Effector CD8-positive, alpha-beta T cell (primary cell): ENCODE results near the gene MYBPC1.

Source experiments
- DNase-seq: peaks from one replicate; lab custom pipeline; 2025; lab: John Stamatoyannopoulos, UW

Gene MYBPC1

DNA sequence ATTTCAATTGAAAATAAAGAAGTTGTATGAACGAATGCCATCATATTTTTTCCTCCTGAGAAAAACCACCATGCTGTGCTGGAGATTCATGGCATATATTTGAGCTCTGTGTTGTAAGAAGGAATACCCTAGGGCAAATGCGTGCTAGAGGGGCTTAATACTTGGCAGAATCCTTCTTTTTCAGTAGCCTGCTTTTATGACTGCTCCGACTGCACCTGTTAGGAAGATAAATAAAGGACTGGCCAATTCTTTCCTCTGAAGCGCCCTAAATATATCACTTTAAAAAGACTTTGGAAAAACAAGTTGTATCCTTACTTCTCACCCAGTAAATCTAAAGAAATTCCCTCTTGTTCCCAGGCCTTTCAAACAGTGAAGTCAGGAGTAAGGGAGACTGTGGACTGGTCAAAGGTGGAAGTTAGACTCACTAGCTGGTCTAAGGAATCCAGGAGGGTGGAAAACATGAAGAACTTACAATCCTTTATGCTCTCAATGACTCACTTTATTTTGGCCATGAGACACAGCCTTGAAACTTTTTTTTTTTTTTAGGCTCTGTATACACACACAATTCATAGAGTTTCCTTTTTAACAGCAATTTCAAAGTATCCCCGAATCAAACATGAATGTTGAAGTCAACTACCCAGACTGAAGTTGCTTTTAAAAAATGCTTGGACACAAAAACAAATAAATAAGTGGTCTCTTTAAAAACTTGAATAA lies 5.2 kb downstream of the MYBPC1 start:
- DNase-seq, result no peak

GRCh38 chr12:101604132-101604531 lies 9.4 kb downstream of the MYBPC1 start:
- no peak for DNase-seq

DNA sequence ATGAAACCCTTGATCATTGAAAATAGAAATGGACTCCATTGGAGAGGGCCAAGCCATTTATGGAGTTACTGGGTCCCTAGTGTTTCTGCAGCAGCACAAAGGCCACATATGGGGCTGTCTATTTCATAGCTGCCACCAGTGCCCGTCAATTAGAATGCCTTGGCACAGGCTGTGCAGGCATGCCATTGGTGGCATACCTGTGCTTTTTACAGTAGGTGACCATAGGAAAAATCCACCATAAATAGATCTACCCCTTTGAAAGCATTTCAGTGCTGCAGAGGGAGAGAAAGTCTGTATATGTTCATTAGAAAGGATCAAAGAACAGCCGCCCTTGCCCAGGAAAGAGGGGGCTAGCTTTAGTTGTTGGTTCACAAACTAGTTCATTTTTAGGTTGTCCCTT lies 13.1 kb downstream of the MYBPC1 start:
- DNase-seq, result no peak

DNA sequence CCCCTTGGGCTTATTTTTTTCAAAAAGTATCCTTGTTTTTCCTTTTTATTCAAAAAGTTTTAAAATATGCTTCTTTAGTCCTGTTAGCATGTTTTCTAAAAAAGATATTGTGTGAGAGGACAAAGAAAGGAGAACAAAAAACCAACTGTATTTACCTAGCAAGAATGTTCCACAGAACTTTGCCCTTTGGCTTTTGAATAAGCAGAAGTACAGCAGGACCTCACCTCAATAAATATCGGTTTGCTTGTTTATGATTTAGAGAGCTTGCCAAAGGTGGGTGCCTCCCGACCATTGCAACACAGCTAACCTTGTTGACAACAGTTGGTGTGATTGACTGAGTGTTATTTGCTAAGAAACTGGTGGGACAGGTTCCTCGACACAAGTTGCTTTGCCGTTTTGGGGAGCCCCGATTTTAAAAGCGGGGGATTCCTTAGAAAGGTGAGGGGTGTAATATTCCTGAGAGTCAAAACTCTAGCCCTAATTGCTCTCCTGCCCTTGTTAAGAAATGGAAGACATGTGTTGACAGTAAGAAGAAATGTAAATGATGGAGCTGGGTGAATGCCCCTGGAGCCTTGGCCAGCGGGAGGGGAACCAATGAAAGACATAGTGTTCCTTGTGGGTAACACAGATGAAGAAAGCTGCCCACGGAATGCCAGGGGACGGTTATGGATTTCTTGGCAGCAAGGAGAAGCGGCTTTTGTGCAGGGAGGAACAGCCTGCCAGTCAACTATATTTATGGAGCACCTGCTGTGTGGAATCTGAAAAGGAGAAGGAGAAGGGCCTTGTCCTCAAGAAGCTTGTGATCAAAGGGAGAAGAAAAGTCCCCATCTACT lies 13.7 kb downstream of the MYBPC1 start:
- no peak for DNase-seq

GRCh38 chr12:101609198-101609597 lies 14.4 kb downstream of the MYBPC1 start:
- no peak for DNase-seq

- no peak for DNase-seq
Observed at GRCh38 chr12:101612160-101612916, 17.6 kb downstream of the MYBPC1 start.

DNA sequence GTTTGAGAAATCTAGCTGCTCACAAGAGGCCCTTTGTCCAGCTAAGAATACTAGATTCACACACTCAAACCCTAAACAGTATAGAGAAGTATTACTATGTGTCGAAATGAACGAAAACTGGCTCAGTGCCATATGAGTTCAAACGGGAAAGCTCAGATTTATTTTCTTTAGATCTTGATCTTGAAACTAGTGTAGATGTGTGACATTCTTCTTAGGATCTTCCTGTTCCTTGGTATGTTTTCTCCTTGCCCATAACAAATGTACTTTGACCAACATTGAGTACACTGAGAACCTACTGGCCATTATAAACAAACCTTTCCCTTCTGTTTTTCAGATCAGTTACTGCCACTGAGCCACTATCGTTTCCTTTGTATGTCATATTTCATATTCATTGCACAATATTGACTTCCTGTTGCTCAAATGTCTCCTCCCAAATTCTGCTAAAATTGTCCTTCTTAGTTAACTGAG lies 21.3 kb downstream of the MYBPC1 start:
- DNase-seq, result no peak

- DNase-seq, result no peak
Observed at GRCh38 chr12:101619026-101619786, 24.4 kb downstream of the MYBPC1 start.

DNA sequence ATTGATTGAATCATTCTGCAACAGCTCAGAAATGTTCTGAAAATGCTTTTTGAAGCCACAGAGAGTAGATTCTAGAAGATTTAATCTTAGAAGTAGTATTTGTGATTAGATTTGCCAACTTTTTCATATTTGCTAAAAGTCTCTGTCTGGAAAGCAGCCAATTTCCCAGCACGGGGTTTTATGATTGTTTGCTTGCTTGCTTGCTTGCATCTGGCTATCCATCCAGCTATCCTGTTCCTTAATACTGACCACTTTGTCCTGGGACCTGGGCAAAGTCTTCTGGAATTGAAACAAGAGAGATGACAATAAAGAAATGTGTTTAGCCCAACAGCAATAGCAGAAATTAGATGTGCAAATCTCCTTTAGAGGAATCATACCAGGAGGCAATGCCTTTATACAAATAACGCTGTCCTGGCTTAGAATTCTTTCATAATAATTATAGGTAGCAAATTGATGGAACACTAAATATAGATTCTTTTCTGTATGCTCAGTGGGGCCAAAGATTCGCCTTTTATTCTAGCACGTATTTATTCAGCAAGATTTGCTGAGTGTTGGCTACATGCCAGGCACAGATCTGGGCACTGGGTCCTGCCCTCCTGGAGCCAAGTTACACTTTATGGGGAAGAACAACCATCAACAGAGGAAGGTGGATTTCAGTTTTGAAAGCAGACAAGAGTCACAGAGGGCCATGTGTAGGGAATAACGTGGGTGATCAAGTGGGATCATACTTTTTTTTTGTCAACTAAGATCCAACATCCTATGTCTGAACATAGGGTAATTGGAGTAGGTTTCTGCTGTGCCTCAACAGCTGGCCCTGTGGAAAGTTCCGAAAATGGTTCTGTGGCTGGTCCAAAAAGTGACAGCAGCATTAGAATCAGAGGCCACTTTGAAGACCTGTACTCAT lies 25.3 kb downstream of the MYBPC1 start:
- no peak for DNase-seq

DNA sequence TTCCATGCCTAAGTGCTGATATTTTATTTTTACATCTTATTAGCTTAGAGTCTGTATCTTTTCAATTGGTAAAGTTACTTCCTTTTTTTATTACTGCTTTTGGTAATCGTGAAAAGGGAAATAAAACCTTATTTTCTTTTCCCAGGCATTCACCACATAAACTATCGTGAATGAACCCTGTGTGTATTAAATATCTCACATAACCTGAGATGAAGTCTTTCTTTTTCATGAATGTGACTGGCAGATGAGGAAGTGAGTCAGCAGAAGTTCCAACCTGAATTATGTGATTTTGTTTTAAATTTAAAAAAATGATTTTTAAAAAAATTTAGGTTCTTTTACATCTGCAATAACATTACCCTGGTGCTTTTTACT lies 26.0 kb downstream of the MYBPC1 start:
- no peak for DNase-seq

DNA sequence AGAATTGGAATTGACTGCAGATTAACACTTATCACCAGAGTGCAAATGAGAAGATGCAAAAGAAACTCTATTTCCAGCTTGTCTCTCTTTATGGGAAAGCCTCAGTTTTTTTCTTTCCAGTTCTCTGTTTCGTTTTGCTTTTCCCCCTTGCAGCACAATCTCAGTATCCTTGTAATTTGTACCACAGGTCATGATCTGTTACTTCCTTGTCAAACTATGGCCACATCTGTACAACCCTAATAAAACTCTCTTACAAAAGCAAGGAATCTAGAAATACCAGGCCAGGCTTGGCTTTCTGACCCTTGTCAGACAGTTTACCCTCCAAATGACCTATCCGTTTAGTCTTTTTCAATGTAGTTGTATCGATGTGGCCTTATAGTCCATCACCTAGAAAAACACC lies 33.9 kb downstream of the MYBPC1 start:
- DNase-seq, result no peak

GRCh38 chr12:101634724-101635123 lies 40.0 kb downstream of the MYBPC1 start:
- no peak for DNase-seq

GRCh38 chr12:101637936-101638335 lies 43.2 kb downstream of the MYBPC1 start:
- DNase-seq, result no peak

DNA sequence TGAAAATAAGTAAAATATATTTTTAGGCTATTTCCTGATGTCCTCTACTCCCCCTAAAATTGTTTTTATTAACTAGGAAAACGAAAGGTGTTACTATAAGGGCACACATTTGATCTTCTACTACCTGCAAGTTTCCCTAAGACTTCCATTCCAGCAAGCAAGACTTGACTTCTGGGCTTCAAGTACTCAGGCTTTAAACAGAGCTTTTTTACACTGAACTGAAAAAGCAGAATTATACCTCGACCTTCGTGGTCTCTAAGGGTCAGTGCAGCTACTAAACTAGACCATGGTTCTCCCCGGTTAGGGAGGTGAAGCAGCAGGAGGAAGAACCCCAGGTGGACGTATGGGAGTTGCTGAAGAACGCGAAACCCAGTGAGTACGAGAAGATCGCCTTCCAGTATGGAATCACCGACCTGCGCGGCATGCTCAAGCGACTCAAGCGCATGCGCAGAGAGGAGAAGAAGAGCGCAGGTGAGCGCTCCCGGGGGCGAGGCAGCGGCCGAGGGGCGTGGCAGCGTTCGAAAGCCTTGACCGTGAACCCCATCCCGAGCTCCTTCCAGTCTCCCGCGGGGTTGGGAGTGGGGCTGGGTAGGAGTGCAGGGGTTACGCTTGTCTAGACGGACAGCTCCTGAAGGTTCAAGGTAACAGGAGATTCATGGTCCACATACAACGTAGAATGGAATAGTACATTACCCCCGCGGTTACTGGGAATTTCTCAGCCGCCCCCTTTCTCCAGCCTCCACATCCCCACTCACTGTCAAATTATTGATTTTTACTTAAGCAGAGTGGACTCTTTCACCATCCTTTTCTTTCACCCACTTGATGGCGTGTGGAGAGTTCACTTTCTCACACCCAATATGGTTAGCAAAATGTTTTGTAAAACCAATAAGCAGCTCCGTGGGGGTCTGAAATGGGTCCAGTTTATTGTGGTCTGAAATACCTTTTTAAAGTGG lies 47.6 kb downstream of the MYBPC1 start:
- DNase-seq, result no peak

DNA sequence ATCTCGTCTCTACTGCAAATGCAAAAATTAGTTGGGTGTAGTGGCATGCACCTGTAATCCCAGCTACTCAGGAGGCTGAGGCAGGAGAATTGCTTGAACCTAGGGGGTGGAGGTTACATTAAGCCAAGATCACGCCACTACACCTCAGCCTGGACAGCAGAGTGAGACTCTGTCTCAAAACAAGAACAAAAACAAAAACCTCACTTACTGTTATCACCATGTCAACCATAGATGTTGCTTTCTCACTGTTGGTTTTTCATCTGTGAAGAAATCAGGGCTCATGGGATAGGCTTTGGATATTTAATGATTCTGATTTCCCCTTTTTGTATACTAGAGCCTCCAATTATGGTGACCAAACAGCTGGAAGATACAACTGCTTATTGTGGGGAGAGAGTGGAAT lies 52.9 kb downstream of the MYBPC1 start:
- no peak for DNase-seq

DNA sequence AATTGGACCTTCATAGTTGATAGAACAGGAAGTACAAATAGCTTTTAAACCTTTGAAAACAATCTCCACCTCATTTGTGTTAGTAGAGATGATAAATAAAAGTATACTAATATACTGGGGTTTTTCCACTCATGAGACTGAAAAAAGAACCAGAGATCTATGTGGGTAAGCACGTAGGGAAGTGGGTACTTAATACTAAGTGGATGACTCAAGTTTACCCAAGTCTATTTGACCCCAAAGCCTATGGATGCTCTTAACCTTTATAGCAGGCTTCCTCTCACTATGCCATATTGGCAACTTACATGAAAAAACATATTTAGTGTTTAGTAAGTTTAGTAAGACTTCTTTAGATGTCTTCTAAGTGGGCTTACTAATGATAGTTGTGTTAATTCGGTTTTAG lies 53.4 kb downstream of the MYBPC1 start:
- no peak for DNase-seq

GRCh38 chr12:101650346-101651117 lies 55.8 kb downstream of the MYBPC1 start:
- DNase-seq, result no peak

DNA sequence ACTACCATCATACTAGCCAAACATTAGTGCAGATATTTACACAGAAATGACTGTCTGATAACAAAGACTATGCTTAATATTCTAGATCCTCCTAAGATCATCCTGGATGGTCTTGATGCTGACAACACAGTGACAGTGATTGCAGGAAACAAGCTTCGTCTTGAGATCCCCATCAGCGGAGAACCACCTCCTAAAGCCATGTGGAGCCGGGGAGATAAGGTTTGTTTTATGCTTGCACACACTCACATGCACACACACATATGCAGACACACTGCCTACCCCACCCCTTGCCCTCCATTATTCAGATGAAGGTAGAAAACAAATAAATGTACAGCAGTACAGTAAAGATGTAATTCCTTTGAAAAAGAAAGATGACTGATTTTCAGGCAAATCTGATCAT lies 58.3 kb downstream of the MYBPC1 start:
- DNase-seq, result no peak

DNA sequence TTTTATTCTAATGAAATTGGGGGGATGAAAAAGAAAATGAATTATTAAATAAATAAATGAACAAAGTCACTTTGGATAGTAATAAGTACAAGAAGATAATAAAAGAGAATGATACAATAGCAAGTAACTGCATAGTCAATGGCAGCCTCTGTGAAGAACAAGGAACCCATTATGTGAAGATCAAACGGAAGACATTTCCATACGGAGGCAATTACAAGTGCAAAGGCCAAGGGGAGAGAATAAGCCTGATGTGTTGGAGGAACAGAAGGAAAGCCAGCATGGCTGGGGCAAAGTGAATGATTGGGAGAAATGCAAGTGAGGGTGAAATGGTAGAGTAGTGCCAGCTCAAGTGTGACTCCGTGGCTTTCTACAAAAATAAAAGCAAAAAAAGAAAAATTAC lies 58.7 kb downstream of the MYBPC1 start:
- DNase-seq, result no peak
